Left ventricle myocardium inferior (tissue), 1 donor: ENCODE measurements around the gene ORM2. TPM values are rescaled to one million over a fixed set of nuclear protein-coding genes. Genes with fewer than 3 reads are reported as not detected.

Experiments
- DNase-seq: peaks from one replicate; pipeline ENCODE4 v3.0.0-alpha.2; 2020
- H3K27ac ChIP-seq: fragments of 200-600 bp; replicated peaks from 2 replicates; pipeline ENCODE4 v1.8.0; 2021
- H3K27me3 ChIP-seq: fragments of 200-600 bp; 2 replicates; pipeline ENCODE4 v1.8.0; 2021; ENCODE audit warnings: low read depth
- H3K36me3 ChIP-seq: fragments of 200-600 bp; 2 replicates; pipeline ENCODE4 v1.8.0; 2021
- H3K4me1 ChIP-seq: fragments of 200-600 bp; 2 replicates; pipeline ENCODE4 v1.8.0; 2021
- H3K4me3 ChIP-seq: fragments of 200-600 bp; 2 replicates; pipeline ENCODE4 v1.8.0; 2021; ENCODE audit warnings: mild to moderate bottlenecking, moderate library complexity
- H3K9me3 ChIP-seq: fragments of 200-600 bp; replicated peaks from 2 replicates; pipeline ENCODE4 v1.8.0; 2021
- intact Hi-C: fragments of 100-400 bp; cut with micrococcal nuclease; formaldehyde crosslinking; loops from one replicate; pipeline ENCODE4 v1.11.0; 2022
- total RNA-seq: library from RNA; stranded (reverse); fragmentation: NEBNext Ultra II Directional; extraction: Animal tissue kit (Norgen Biotek cat#: 25700); gene quantifications from one replicate; pipeline ENCODE4 v1.2.1, GENCODE V29; 2021
- TF ChIP-seq, protein P1 (sequence below): fragments of 200-600 bp; IDR thresholded peaks from 2 replicates; pipeline ENCODE4 v1.8.0; 2021; ENCODE audit warnings: antibody characterized with exemption, mild to moderate bottlenecking, borderline replicate concordance
- donor health status: DM: no; HTN: yes; CAD: no; lungs with severe emphysema.

Gene ORM2
- total RNA-seq, 1 donor from 2014 or later = not detected

DNA sequence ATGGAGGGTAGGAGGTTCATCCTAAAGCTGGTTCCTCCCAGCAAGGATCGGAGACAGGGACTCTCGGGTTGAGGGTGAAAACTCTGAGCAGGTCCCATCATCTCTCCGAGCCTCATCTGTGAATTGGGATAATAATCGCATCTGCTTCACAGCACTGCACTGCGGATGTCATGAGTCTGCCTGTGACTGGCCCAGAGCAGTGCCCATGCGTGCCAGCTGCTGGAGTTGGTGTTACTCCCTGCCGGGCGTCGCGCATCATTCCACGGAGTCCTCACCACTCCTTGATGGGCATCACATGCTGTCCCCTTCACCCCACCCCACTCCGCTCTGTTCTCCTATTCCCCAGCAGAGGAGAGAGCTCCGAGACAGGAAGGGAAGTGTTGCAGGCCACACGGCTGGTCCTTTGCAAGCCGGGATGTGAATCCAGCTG lies 41.9 kb upstream of the ORM2 start:
- TF ChIP-seq, protein P1, sequence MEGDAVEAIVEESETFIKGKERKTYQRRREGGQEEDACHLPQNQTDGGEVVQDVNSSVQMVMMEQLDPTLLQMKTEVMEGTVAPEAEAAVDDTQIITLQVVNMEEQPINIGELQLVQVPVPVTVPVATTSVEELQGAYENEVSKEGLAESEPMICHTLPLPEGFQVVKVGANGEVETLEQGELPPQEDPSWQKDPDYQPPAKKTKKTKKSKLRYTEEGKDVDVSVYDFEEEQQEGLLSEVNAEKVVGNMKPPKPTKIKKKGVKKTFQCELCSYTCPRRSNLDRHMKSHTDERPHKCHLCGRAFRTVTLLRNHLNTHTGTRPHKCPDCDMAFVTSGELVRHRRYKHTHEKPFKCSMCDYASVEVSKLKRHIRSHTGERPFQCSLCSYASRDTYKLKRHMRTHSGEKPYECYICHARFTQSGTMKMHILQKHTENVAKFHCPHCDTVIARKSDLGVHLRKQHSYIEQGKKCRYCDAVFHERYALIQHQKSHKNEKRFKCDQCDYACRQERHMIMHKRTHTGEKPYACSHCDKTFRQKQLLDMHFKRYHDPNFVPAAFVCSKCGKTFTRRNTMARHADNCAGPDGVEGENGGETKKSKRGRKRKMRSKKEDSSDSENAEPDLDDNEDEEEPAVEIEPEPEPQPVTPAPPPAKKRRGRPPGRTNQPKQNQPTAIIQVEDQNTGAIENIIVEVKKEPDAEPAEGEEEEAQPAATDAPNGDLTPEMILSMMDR = no peak
- peak; percentile 12 for DNase-seq
- Histone ChIP-seq H3K9me3 (no peaks in the 10 kb centered on the region), H3K27ac (no peak overlapping the region), H3K27me3 (no peaks in the 10 kb centered on the region), H3K36me3 (peaks cover 8% of the 10 kb centered on the region), H3K4me1 (no peaks in the 10 kb centered on the region), H3K4me3 (no peak overlapping the region)
- intact Hi-C loops = no loop called here

- H3K4me1 ChIP-seq = no peaks in the 10 kb centered on the region
- intact Hi-C loops = no loop called here
- H3K27me3 ChIP-seq = no peaks in the 10 kb centered on the region
- H3K27ac ChIP-seq = no peak overlapping the region
- H3K4me3 ChIP-seq = no peak overlapping the region
- H3K9me3 ChIP-seq = no peaks in the 10 kb centered on the region
- TF ChIP-seq, protein P1 = no peak
- DNase-seq = peak; percentile 9
- H3K36me3 ChIP-seq = peaks cover 13% of the 10 kb centered on the region
These were observed 41.2 kb upstream of the ORM2 start for GRCh38 chr9:114288193-114289091.

- TF ChIP-seq, protein P1 = no peak
- peaks cover 16% of the 10 kb centered on the region for H3K36me3 ChIP-seq
- no peaks in the 10 kb centered on the region for H3K4me1 ChIP-seq
- H3K27ac ChIP-seq = no peak overlapping the region
- peak; percentile 9 for DNase-seq
- no peaks in the 10 kb centered on the region for H3K27me3 ChIP-seq
- intact Hi-C loops = no loop called here
- peaks cover under 1% of the 10 kb centered on the region for H3K9me3 ChIP-seq
- no peak overlapping the region for H3K4me3 ChIP-seq
These were observed 40.6 kb upstream of the ORM2 start for GRCh38 chr9:114289106-114289505.

- intact Hi-C loops = loop anchor here (5.0 kb wide), 2 partner anchors 183 to 208 kb away; no protein-coding TSS in a partner anchor
- peak; percentile 12 for DNase-seq
- TF ChIP-seq, protein P1 = no peak
- no peak overlapping the region for H3K4me3 ChIP-seq
- no peaks in the 10 kb centered on the region for H3K27me3 ChIP-seq
- H3K36me3 ChIP-seq = peaks cover 24% of the 10 kb centered on the region
- no peaks in the 10 kb centered on the region for H3K4me1 ChIP-seq
- H3K27ac ChIP-seq = no peak overlapping the region
- H3K9me3 ChIP-seq = peaks cover 8% of the 10 kb centered on the region
These were observed 39.8 kb upstream of the ORM2 start for GRCh38 chr9:114289571-114290481.

DNA sequence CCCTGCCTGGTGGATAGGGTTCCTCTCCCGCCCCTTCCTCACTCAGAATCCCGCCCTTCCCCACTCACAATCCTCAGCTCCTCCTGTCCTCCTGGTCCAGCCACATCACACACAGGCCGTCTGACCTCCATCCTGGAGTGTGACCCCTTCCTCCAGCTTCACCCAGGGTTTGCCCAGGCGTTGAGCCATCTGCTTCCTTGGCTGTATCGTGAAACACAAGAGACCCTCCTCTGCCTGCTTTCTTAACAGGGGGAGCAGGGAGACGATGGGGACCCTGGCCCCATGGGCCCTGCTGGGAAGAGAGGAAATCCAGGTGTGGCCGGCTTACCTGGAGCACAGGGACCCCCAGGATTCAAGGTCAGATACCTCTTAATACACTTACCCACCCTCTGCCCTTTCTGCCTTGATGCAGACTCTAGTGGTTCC lies 39.1 kb upstream of the ORM2 start:
- Histone ChIP-seq H3K27ac (no peak overlapping the region), H3K4me1 (no peaks in the 10 kb centered on the region), H3K9me3 (peaks cover 15% of the 10 kb centered on the region)

More for the DNA sequence above, 39.1 kb upstream of the ORM2 start:
- H3K4me3 ChIP-seq = no peak overlapping the region
- intact Hi-C loops = loop anchor here (5.0 kb wide), 2 partner anchors 183 to 208 kb away; no protein-coding TSS in a partner anchor
- DNase-seq = peak; percentile 8
- H3K36me3 ChIP-seq = peaks cover 31% of the 10 kb centered on the region
- TF ChIP-seq, protein P1 = no peak
- no peaks in the 10 kb centered on the region for H3K27me3 ChIP-seq
